HG02943 (cell line): ENCODE results near the gene OXER1.

Source experiments
- ATAC-seq: cut with Tn5 transposase; IDR thresholded peaks from one replicate; pipeline ENCODE4 v1.9.1; 2021; ENCODE audit warnings: mild to moderate bottlenecking, low read depth, moderate library complexity; ENCODE audit not compliant: unreplicated experiment

Gene OXER1

DNA sequence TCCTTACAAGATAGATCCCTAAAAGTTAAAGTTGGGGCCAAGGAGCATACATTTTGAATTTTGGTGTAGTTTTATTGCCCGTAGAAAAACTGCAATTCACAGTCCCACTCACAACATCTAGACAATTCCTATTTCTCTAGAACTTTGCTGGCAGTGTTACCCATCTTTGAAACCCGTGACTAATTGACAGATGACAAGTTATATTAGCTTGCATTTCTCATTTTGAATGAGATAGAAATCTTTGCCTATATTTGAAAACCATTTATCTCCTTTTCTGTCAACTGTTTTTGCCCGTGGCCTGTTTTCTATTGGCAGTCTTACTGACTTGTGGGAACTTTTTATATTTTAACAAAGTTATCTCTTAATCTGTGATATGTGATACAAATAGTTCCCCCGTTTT lies 50.0 kb downstream of the OXER1 start:
- ATAC-seq, result no peak

DNA sequence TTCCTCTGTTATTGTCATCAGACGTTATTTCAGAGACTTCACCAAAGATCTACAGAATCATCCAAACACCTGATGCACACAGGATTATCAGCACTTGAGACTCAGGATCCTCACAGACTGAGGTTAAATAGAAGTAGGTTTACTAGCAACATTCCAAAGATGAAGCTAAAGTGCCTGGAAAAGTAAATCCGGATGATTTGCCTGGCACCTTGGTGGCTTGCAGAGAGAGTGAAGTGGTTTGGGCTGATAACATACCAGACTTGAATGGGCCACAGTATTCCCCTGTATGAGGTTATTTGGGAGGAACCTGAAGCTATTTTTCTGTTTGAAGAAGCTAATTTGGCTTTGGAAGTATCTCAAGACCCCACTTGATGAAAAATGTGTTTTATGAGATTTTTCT lies 51.0 kb downstream of the OXER1 start:
- no peak for ATAC-seq
